Body of pancreas (tissue), 4 donors: ENCODE data around the gene LRCH4. TPM values are rescaled to one million over a fixed set of nuclear protein-coding genes. Genes with fewer than 3 reads are reported as not detected.

ENCODE experiments used
- ATAC-seq: fragments of 150-250 bp; one replicate; pipeline ENCODE4 v1.9.1; 2016
- DNase-seq, 4 donors: peaks; one replicate each; pipeline ENCODE4 v3.0.0-alpha.2; 2019
- H3K27ac ChIP-seq, 4 donors: fragments of 200-600 bp; sonication (generic); 1 replicate in 3 of 4; 2 replicates in 1 of 4; pipeline versions ENCODE4 v1.5.1 to v1.6.1; 2016 to 2019; ENCODE audit warnings: mild to moderate bottlenecking in 1 of 4, mixed read lengths in 1 of 4, moderate library complexity in 1 of 4
- H3K27me3 ChIP-seq, 2 donors: fragments of 200-600 bp; sonication (generic); one replicate each; pipeline ENCODE4 v1.6.0; 2016; ENCODE audit warnings: mild to moderate bottlenecking in 1 of 2
- H3K36me3 ChIP-seq, 2 donors: fragments of 200-600 bp; sonication (generic); replicated peaks in 1 of 2; 2 replicates each; pipeline ENCODE4 v1.5.1; 2016; ENCODE audit warnings: low read depth in 2 of 2; ENCODE audit not compliant: insufficient read depth in 1 of 2
- H3K4me1 ChIP-seq: fragments of 200-600 bp; sonication (generic); one replicate; pipeline ENCODE4 v1.6.0; 2016
- H3K4me3 ChIP-seq, 2 donors: fragments of 200-600 bp; sonication (generic); 1 replicate in 1 of 2; 2 replicates in 1 of 2; pipeline ENCODE4 v1.5.1; 2016 to 2019
- H3K9me3 ChIP-seq, 3 donors: fragments of 200-600 bp; sonication (generic); 1 replicate in 2 of 3; 2 replicates in 1 of 3; pipeline ENCODE4 v1.5.1; 2016
- CTCF ChIP-seq, 7 experiments: fragments of 450-650 bp in 4 of 7; fragments of 200-600 bp in 3 of 7; sonication (generic) in 3 of 7; IDR thresholded peaks; one replicate each; pipeline ENCODE4 v1.5.1; 2016 to 2019; ENCODE audit warnings: antibody characterized with exemption in 7 of 7
- POLR2A ChIP-seq, 3 donors: fragments of 450-650 bp; IDR thresholded peaks; one replicate each; pipeline ENCODE4 v1.6.1; 2016; ENCODE audit warnings: antibody characterized with exemption in 3 of 3, mild to moderate bottlenecking in 2 of 3
- WGBS, 2 donors: methylation state at CpG; one replicate each; pipeline ENCODE4 v1.1.5; 2017; 5-methylcytosine and 5-hydroxymethylcytosine counted together
- intact Hi-C: fragments of 100-400 bp; cut with DNase I; formaldehyde crosslinking; loops from one replicate; pipeline ENCODE4 v1.15.1; 2023
- total RNA-seq, 2 donors: library from RNA; depleted of rRNA; stranded (reverse); fragments of >200 nt; gene quantifications; one replicate each; pipeline ENCODE4 v1.1.0, GENCODE V29; 2016

Gene LRCH4
- total RNA-seq, 2 donors from 2014 or later = 25.4 to 121 TPM

DNA sequence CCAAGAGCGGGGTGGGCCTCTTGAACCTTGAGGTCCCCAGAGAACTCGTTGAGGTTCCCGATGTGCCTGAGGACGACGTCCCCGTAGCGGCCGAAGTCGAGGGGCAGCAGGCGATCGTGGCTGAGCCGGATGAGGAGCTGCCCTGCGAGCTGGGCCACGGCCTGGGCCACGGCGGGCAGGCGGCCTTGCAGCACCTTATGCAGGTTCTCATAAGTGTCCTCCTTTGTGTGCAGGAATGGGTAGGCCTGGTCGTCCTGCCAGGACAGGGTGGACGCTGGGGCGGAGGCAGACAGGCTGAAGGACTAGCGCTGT, 41.3 kb upstream of the LRCH4 start:
- intact Hi-C loops = no loop called here
- TF ChIP-seq CTCF (IDR thresholded peaks at IDR 0.05) = no peak
- TF ChIP-seq POLR2A (IDR thresholded peaks at IDR 0.05) = no peak
- Histone ChIP-seq H3K9me3 (no peaks in the 10 kb centered on the region), H3K36me3 (no peaks in the 10 kb centered on the region), H3K4me1 (peaks cover 3% of the 10 kb centered on the region), H3K27me3 (no peaks in the 10 kb centered on the region), H3K27ac (no peak overlapping the region), H3K4me3 (no peak overlapping the region)
- DNase-seq = no peak
- WGBS, 2 donors = 85 to 96% methylated on average over 5 to 21 of the region's 21 CpGs
- no peak for ATAC-seq

DNA sequence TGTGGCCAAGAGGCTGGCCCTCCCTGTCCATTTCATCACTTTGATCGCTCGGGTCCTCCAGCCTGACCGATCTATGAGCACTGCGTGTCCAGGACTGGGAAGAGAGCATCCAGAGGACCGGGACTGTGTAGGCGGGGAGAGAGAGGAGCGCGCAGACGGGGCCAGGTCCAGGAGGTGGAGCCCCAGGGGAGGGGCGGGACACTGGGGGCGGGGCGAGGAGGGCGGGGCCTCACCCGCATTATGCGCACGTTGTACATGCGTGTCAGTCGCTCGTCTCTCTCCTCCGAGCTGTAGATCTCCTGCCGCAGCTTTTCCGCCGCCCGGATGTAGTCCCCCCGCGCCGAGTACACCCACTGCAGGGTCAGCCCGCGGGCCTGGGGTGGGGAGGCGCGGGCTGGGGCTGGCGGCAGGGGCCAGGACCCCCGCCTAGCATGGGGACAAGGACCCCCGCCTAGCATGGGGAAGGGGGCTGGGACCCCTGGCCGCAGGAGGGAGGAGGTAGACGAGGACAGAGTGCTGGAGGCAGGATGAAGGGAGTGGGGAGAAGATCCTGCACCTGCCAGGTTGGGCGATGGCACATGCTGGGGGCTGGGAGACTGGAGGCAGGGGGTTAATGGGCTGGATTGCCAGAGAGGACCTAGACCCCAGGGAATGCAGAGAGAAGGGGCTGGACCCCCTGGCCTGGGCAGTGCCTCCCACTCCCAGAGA, 40.8 kb upstream of the LRCH4 start:
- H3K27me3 ChIP-seq = no peaks in the 10 kb centered on the region
- DNase-seq = peak; percentile 59 to 80 (median 73)
- peak; percentile 86 for ATAC-seq
- intact Hi-C loops = no loop called here
- H3K36me3 ChIP-seq = no peaks in the 10 kb centered on the region
- 23 to 40% methylated on average over 11 to 32 of the region's 37 CpGs for WGBS, 2 donors
- H3K4me3 ChIP-seq = no peak overlapping the region
- H3K27ac ChIP-seq = no peak overlapping the region
- H3K4me1 ChIP-seq = peaks cover 3% of the 10 kb centered on the region
- TF ChIP-seq CTCF (IDR thresholded peaks at IDR 0.05) = no peak
- no peak for TF ChIP-seq POLR2A (IDR thresholded peaks at IDR 0.05)
- no peaks in the 10 kb centered on the region for H3K9me3 ChIP-seq

DNA sequence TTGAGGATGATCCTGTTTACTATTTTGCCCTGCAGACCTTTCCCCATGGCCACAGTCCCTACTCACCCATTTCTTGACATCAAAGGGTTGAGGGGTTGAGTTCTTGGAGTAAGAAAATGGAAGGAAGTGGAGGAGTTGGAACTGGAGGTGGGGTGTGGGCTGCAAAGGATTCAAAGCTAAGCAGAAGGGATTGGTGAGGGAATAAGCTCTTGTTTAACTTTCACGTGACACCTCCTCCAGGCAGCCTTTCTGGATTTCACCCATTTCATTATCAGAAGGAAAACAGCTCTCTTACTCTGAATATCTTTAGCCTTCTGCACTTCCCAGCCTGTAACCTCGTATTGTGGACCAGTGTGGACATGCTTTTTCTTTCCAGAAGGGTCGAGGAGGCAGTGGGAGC, 40.1 kb upstream of the LRCH4 start:
- DNase-seq (no peak), ATAC-seq (no peak)
- H3K9me3 ChIP-seq = no peaks in the 10 kb centered on the region
- WGBS, 2 donors = 33 to 55% methylated on average over 3 of the region's 3 CpGs
- no peak overlapping the region for H3K4me3 ChIP-seq
- no peak for TF ChIP-seq POLR2A (IDR thresholded peaks at IDR 0.05)
- no peak for TF ChIP-seq CTCF (IDR thresholded peaks at IDR 0.05)
- intact Hi-C loops = no loop called here
- H3K36me3 ChIP-seq = no peaks in the 10 kb centered on the region
- no peaks in the 10 kb centered on the region for H3K27me3 ChIP-seq
- H3K27ac ChIP-seq = no peak overlapping the region
- peaks cover 3% of the 10 kb centered on the region for H3K4me1 ChIP-seq

GRCh38 chr7:100623951-100624824, 38.3 kb upstream of the LRCH4 start:
- no peaks in the 10 kb centered on the region for H3K27me3 ChIP-seq
- no peak for ATAC-seq
- H3K4me3 ChIP-seq = no peak overlapping the region
- WGBS, 2 donors = 82 to 86% methylated on average over 15 of the region's 15 CpGs
- H3K27ac ChIP-seq = no peak overlapping the region
- H3K4me1 ChIP-seq = peaks cover 3% of the 10 kb centered on the region
- intact Hi-C loops = no loop called here
- no peak for TF ChIP-seq CTCF (IDR thresholded peaks at IDR 0.05)
- no peak for TF ChIP-seq POLR2A (IDR thresholded peaks at IDR 0.05)
- no peaks in the 10 kb centered on the region for H3K36me3 ChIP-seq
- DNase-seq = no peak
- H3K9me3 ChIP-seq = no peaks in the 10 kb centered on the region
